ENCODE measurements around the gene SPNS2. TPM values are rescaled to one million over a fixed set of nuclear protein-coding genes. Genes with fewer than 3 reads are reported as not detected.
"Not testable (repeated sequence)": the region's sequence is repeated elsewhere in the genome, so short reads cannot be mapped to it uniquely, and the experiment has no call there.

SPNS2 gene
- total RNA-seq, 4 donors from 2014 or later, result 6.0 to 46.0 (median 22.6) TPM

DNA sequence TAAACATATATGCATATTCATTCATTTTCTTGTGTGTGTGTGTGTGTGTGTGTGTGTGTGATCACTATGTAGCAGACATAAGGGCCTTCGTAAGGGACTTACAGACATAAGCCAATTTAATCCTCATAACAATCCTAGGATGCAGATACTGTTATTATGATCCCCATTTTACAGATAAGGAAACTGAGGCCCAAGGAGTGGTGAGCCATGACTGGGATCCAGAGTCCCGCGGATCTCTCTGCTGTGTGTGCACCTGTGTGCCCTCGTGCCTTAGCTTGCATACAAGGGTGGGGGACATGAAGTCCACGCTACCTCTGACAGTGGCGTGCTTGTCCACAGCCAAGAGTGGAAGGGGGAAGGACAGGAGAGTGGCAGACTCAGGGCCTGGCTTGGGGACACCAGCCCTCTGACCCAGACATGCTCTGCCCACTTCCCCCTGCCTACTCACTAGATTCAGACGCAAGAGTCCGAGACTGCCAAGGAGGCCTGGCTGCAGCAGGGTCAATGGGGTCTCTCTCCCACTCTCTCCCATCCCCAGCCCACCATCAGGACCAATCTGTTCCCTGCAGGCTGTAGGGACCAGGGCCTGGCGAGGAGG lies 75.9 kb downstream of the SPNS2 start:
- no peak for ATAC-seq (ENCODE audit: low FRiP score)
- no peak for TF ChIP-seq CTCF (IDR thresholded peaks at IDR 0.05)
- DNase-seq (ENCODE audit: low spot score), result no peak

DNA sequence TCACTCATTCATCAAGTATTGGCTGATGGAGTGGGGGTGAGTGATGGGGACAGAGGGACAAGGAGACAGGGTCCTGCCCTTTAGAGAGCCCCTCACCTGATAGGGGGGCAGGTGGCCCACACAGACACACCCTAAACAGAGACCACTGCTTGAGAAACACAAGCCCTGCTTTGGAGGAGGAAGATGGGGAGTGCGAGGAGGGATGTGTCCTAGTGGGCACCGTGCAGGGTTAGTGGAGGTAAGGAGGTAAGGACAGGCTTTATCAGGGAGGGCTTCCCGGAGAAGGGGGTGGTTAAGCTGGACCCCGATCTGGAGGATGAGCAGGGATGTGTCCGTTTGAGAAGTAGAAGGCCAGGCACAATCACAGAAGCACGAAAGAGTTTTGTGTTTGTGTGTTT lies 77.5 kb downstream of the SPNS2 start:
- DNase-seq (ENCODE audit: low spot score), result no peak
- no peak for ATAC-seq (ENCODE audit: low FRiP score)
- no peak for TF ChIP-seq CTCF (IDR thresholded peaks at IDR 0.05)

- TF ChIP-seq CTCF (IDR thresholded peaks at IDR 0.05), result no peak
- DNase-seq (ENCODE audit: low spot score) (no peak), ATAC-seq (ENCODE audit: low FRiP score) (no peak)
These were observed 78.1 kb downstream of the SPNS2 start for GRCh38 chr17:4576729-4577322.

DNA sequence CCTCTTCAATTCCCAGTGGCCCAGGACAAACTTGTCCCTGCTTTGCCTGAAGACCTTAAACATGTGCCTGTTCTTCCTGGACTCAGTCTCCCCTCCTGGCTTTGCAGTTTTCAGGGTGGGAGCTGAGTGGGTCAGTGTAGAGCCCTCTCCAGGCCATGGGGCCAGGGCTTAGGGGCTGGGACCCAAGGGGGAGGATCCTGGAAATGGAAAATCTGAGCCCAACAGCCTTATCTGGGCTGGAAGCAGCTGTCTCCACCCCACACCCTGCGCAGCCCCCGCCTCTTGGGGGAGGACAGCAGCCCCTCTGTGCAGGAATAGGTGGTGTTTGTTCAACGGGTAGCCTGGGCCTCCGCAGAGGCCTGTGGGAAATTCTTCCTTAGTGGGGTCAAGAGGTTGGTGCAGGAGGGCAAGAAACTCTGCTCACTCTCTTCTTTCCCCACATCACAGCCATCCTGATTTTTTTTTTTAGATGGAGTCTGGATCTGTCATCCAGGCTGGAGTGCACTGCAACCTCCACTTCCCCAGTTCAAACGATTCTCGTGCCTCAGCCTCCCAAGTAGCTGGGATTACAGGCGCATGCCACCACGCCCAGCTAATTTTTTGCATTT lies 78.8 kb downstream of the SPNS2 start:
- no peak for TF ChIP-seq CTCF (IDR thresholded peaks at IDR 0.05)
- DNase-seq (ENCODE audit: low spot score), result no peak
- no peak for ATAC-seq (ENCODE audit: low FRiP score)

- not testable (repeated sequence) for DNase-seq (ENCODE audit: low spot score); ATAC-seq (ENCODE audit: low FRiP score)
These were observed 79.7 kb downstream of the SPNS2 start for GRCh38 chr17:4578349-4578748.

GRCh38 chr17:4579678-4580077 lies 81.0 kb downstream of the SPNS2 start:
- no peak for DNase-seq (ENCODE audit: low spot score)
- TF ChIP-seq CTCF (IDR thresholded peaks at IDR 0.05), result no peak
- no peak for ATAC-seq (ENCODE audit: low FRiP score)

- no peak for ATAC-seq (ENCODE audit: low FRiP score)
- no peak for DNase-seq (ENCODE audit: low spot score)
- TF ChIP-seq CTCF (IDR thresholded peaks at IDR 0.05), result no peak
These were observed 81.6 kb downstream of the SPNS2 start for GRCh38 chr17:4580291-4580690.

All from omental fat pad (tissue), 4 donors.